Tibial nerve (tissue), 4 donors: ENCODE data around the gene MICAL2. TPM values are rescaled to one million over a fixed set of nuclear protein-coding genes. Genes with fewer than 3 reads are reported as not detected.

Source experiments
- DNase-seq, 2 donors: peaks; one replicate each; pipeline ENCODE4 v3.0.0-alpha.2; 2019; ENCODE audit warnings: low spot score in 2 of 2
- H3K27ac ChIP-seq, 4 donors: fragments of 200-600 bp; sonication (generic) in 3 of 4; one replicate each; pipeline ENCODE4 v1.5.1; 2017 to 2019; ENCODE audit warnings: mild to moderate bottlenecking in 1 of 4
- H3K27me3 ChIP-seq, 2 donors: fragments of 200-600 bp; sonication (generic) in 1 of 2; one replicate each; pipeline versions ENCODE4 v1.5.1 to v1.6.0; 2017 to 2019
- H3K36me3 ChIP-seq, 3 donors: fragments of 200-600 bp; sonication (generic); one replicate each; pipeline ENCODE4 v1.5.1; 2018 to 2019
- H3K4me1 ChIP-seq, 4 donors: fragments of 200-600 bp; sonication (generic) in 3 of 4; one replicate each; pipeline ENCODE4 v1.5.1; 2017 to 2019
- H3K4me3 ChIP-seq, 4 donors: fragments of 200-600 bp; sonication (generic) in 3 of 4; one replicate each; pipeline ENCODE4 v1.5.1; 2017 to 2019; ENCODE audit warnings: mild to moderate bottlenecking in 1 of 4, moderate library complexity in 1 of 4
- H3K9me3 ChIP-seq, 4 donors: fragments of 200-600 bp; sonication (generic) in 3 of 4; one replicate each; pipeline ENCODE4 v1.5.1; 2017 to 2019
- CTCF ChIP-seq, 5 experiments: fragments of 200-600 bp in 3 of 5; fragments of 450-650 bp in 2 of 5; sonication (generic) in 3 of 5; IDR thresholded peaks; one replicate each; pipeline ENCODE4 v1.5.1; 2016 to 2019; ENCODE audit warnings: antibody characterized with exemption in 5 of 5, mild to moderate bottlenecking in 3 of 5, moderate library complexity in 2 of 5
- EP300 ChIP-seq, 2 donors: sonication (generic); formaldehyde crosslinking; IDR thresholded peaks; one replicate each; pipeline ENCODE4 v1.6.1; 2017; ENCODE audit warnings: antibody characterized with exemption in 2 of 2, mild to moderate bottlenecking in 1 of 2
- POLR2A ChIP-seq, 2 donors: fragments of 450-650 bp; IDR thresholded peaks; one replicate each; pipeline ENCODE4 v1.6.1; 2017; ENCODE audit warnings: antibody characterized with exemption in 2 of 2, mild to moderate bottlenecking in 2 of 2, moderate library complexity in 2 of 2
- WGBS, 2 donors: methylation state at CpG; one replicate each; pipeline ENCODE4 v1.1.5; 2018; 5-methylcytosine and 5-hydroxymethylcytosine counted together
- total RNA-seq, 4 donors: library from RNA; depleted of rRNA; stranded (reverse); fragments of >200 nt; gene quantifications; one replicate each; pipeline ENCODE4 v1.1.0, GENCODE V29; 2016

The MICAL2 gene
- total RNA-seq, 4 donors from 2014 or later: 87.0 to 136 (median 101) TPM

DNA sequence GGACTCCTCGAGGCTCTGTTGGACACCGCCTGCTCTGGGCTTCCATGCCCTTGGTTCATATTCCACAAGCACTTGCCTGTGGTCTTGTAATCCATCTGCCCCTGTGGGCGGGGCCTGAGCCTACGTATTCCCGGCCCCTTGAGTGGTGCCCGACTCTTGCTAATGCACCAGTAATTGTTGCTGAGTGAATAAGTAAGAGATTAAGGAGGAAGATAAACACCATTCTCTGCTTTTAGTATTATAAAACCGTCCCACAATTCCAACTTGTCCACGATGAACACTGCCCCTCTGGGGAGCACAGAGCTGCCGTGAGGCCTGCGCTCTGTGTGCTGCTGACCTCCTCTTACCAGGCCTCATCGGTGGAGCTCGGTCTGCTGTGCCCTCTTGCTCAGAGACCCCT, 50.3 kb downstream of the MICAL2 start:
- Histone ChIP-seq H3K4me3 (no peak overlapping the region), H3K9me3 (no peaks in the 10 kb centered on the region), H3K27me3 (no peaks in the 10 kb centered on the region), H3K27ac (peak overlapping the region; percentile 12 to 92 (median 48)), H3K36me3 (no peaks in the 10 kb centered on the region), H3K4me1 (peaks cover 0 to 86% (median 41%) of the 10 kb centered on the region in 4 donors)
- TF ChIP-seq CTCF (IDR thresholded peaks at IDR 0.05) (no peak), POLR2A (IDR thresholded peaks at IDR 0.05) (no peak), EP300 (IDR thresholded peaks at IDR 0.05) (no peak)
- 62 to 71% methylated on average over 12 of the region's 12 CpGs for WGBS, 2 donors
- DNase-seq: no peak

DNA sequence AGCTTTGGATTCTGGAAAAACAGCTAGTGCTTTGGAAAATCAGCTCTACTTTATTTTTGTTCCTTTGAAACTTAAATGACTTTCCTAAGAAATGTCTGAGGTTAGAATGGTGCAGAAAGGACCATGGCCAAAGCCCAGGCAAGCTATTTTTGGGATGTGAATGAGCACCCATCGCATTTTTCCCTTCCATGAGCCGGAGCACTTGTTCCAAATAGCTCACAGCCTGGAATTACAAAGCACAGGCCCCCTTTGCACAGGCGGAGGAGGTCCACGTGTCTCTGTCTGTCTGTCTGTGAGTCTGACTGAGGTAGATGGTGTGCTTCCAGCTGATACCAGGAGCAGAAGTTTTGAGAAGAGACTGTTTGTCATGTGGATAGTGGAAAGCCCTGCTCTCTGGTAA, 50.7 kb downstream of the MICAL2 start:
- Histone ChIP-seq H3K4me1 (peaks cover 0 to 82% (median 41%) of the 10 kb centered on the region in 4 donors), H3K4me3 (no peak overlapping the region), H3K27ac (peak overlapping the region; percentile 12 to 92 (median 48)), H3K36me3 (no peaks in the 10 kb centered on the region), H3K27me3 (no peaks in the 10 kb centered on the region), H3K9me3 (no peaks in the 10 kb centered on the region)
- no peak for DNase-seq
- no peak for TF ChIP-seq CTCF (IDR thresholded peaks at IDR 0.05)
- TF ChIP-seq EP300 (IDR thresholded peaks at IDR 0.05): no peak
- no peak for TF ChIP-seq POLR2A (IDR thresholded peaks at IDR 0.05)
- 65 to 68% methylated on average over 4 of the region's 4 CpGs for WGBS, 2 donors

GRCh38 chr11:12161603-12162350, 51.4 kb downstream of the MICAL2 start:
- no peak overlapping the region for H3K4me3 ChIP-seq
- H3K36me3 ChIP-seq: no peaks in the 10 kb centered on the region
- H3K27ac ChIP-seq: peak overlapping the region in 3 of 4 donors; percentile 12 to 92 (median 84)
- H3K9me3 ChIP-seq: no peaks in the 10 kb centered on the region
- no peak for DNase-seq
- 89 to 93% methylated on average over 12 of the region's 12 CpGs for WGBS, 2 donors
- TF ChIP-seq POLR2A (IDR thresholded peaks at IDR 0.05) (no peak), EP300 (IDR thresholded peaks at IDR 0.05) (no peak), CTCF (IDR thresholded peaks at IDR 0.05) (no peak)
- peaks cover 0 to 75% (median 36%) of the 10 kb centered on the region in 4 donors for H3K4me1 ChIP-seq
- no peaks in the 10 kb centered on the region for H3K27me3 ChIP-seq

- no peak for TF ChIP-seq EP300 (IDR thresholded peaks at IDR 0.05)
- no peak for TF ChIP-seq POLR2A (IDR thresholded peaks at IDR 0.05)
- TF ChIP-seq CTCF (IDR thresholded peaks at IDR 0.05): no peak
- peak overlapping the region in 3 of 4 donors; percentile 50 to 73 (median 59) for H3K27ac ChIP-seq
- H3K36me3 ChIP-seq: no peaks in the 10 kb centered on the region
- no peak for DNase-seq
- no peaks in the 10 kb centered on the region for H3K9me3 ChIP-seq
- H3K4me1 ChIP-seq: peaks cover 0 to 75% (median 32%) of the 10 kb centered on the region in 4 donors
- no peak overlapping the region for H3K4me3 ChIP-seq
- no peaks in the 10 kb centered on the region for H3K27me3 ChIP-seq
- 95 to 100% methylated on average over 1 of the region's 1 CpG for WGBS, 2 donors
Observed at GRCh38 chr11:12162652-12163051, 52.3 kb downstream of the MICAL2 start.

GRCh38 chr11:12163181-12163941, 53.0 kb downstream of the MICAL2 start:
- Histone ChIP-seq H3K9me3 (no peaks in the 10 kb centered on the region), H3K27ac (peak overlapping the region in 3 of 4 donors; percentile 50 to 73 (median 59)), H3K4me1 (peaks cover 0 to 71% (median 31%) of the 10 kb centered on the region in 4 donors), H3K36me3 (no peaks in the 10 kb centered on the region), H3K27me3 (no peaks in the 10 kb centered on the region), H3K4me3 (no peak overlapping the region)
- no peak for TF ChIP-seq POLR2A (IDR thresholded peaks at IDR 0.05)
- TF ChIP-seq EP300 (IDR thresholded peaks at IDR 0.05): no peak
- TF ChIP-seq CTCF (IDR thresholded peaks at IDR 0.05): no peak
- 75 to 76% methylated on average over 13 of the region's 13 CpGs for WGBS, 2 donors
- no peak for DNase-seq
